Retinal pigment epithelial cell (primary cell): ENCODE measurements around the gene HOXB1.

ENCODE experiments used
- DNase-seq: peaks from one replicate; pipeline ENCODE4 v3.0.0-alpha.2; 2010; ENCODE audit warnings: low read depth
- H3K4me3 ChIP-seq: 2 replicates; pipeline ENCODE4 v1.5.1; 2011; ENCODE audit warnings: mild to moderate bottlenecking, low read length, control low read depth, moderate library complexity
- CTCF ChIP-seq: conservative IDR thresholded peaks from 2 replicates; pipeline ENCODE4 v1.5.1; 2011; ENCODE audit warnings: low read depth, low read length, control low read depth, inconsistent platforms

The HOXB1 gene

GRCh38 chr17:48545022-48545375, 14.2 kb upstream of the HOXB1 start, which contains the start of gene HOXB2:
Gene HOXB2, minus strand, starts transcription at chr17:48545109. Its CDS starts 198 bp downstream, at chr17:48544911.
- TF ChIP-seq CTCF, result no peak
- DNase-seq, result no peak
- peak within 1 kb of the TSS; percentile 36 for H3K4me3 ChIP-seq

GRCh38 chr17:48544349-48545021, 13.7 kb upstream of the HOXB1 start:
- DNase-seq, result no peak
- peak overlapping the region; percentile 36 for H3K4me3 ChIP-seq
- TF ChIP-seq CTCF, result no peak

- DNase-seq, result no peak
- no peak for TF ChIP-seq CTCF
- peak overlapping the region; percentile 36 for H3K4me3 ChIP-seq
These were observed 13.1 kb upstream of the HOXB1 start for GRCh38 chr17:48543854-48544348.

GRCh38 chr17:48543107-48543853, 12.5 kb upstream of the HOXB1 start:
- no peak for TF ChIP-seq CTCF

GRCh38 chr17:48542698-48543106, 11.9 kb upstream of the HOXB1 start:
- no peak for TF ChIP-seq CTCF
- DNase-seq, result no peak
- peak overlapping the region; percentile 39 for H3K4me3 ChIP-seq

More at GRCh38 chr17:48543107-48543853, 12.5 kb upstream of the HOXB1 start:
- DNase-seq, result no peak
- H3K4me3 ChIP-seq, result peak overlapping the region; percentile 39

GRCh38 chr17:48542114-48542656, 11.4 kb upstream of the HOXB1 start:
- no peak for TF ChIP-seq CTCF
- peak overlapping the region; percentile 39 for H3K4me3 ChIP-seq
- no peak for DNase-seq
